ENCODE results near the gene SOX8. TPM values are rescaled to one million over a fixed set of nuclear protein-coding genes. Genes with fewer than 3 reads are reported as not detected.
A peak's percentile ranks its signal among the peaks of the same experiment; 100 is the strongest.

The SOX8 gene
- total RNA-seq, 1 donor from 2014 or later = 0.98 TPM

GRCh38 chr16:982145-983043, 824 bp downstream of the SOX8 start:
- Histone ChIP-seq H3K9me3 (ENCODE audit: insufficient read depth, low read depth, low read length) (no peaks in the 10 kb centered on the region), H3K4me2 (ENCODE audit: low read length) (no peak overlapping the region), H4K20me1 (ENCODE audit: insufficient read depth, low read length) (no peaks in the 10 kb centered on the region), H3K79me2 (ENCODE audit: insufficient read depth, low read length) (no peaks in the 10 kb centered on the region), H3K4me1 (ENCODE audit: insufficient read depth, low read length) (no peaks in the 10 kb centered on the region), H3K27me3 (ENCODE audit: insufficient read depth, low read length) (peaks cover 48% of the 10 kb centered on the region), H3K4me3 (ENCODE audit: insufficient read depth, low read depth, low read length) (no peak overlapping the region), H3K36me3 (ENCODE audit: insufficient read depth, low read length) (no peaks in the 10 kb centered on the region), H3K9ac (ENCODE audit: low read length) (no peak overlapping the region), H2AFZ (ENCODE audit: low read depth, low read length) (no peak overlapping the region), H3K27ac (ENCODE audit: low read depth, low read length) (no peak overlapping the region)
- FAIRE-seq = no peak
- no peak overlapping the region for H3K27ac Mint-ChIP-seq (ENCODE audit: unreplicated experiment)
- H3K36me3 Mint-ChIP-seq (ENCODE audit: low read depth, unreplicated experiment) = no peaks in the 10 kb centered on the region
- DNase-seq (ENCODE audit: low read depth) = no peak
- H3K4me3 Mint-ChIP-seq (ENCODE audit: unreplicated experiment) = peak overlapping the region; percentile 74
- no peaks in the 10 kb centered on the region for H3K4me1 Mint-ChIP-seq (ENCODE audit: low read depth, unreplicated experiment)
- peaks cover 29% of the 10 kb centered on the region for H3K27me3 Mint-ChIP-seq (ENCODE audit: low read depth, unreplicated experiment)
- no peak for TF ChIP-seq CTCF (IDR thresholded peaks at IDR 0.05; ENCODE audit: insufficient read depth, low read depth, low read length)
- peak; percentile 100 for TF ChIP-seq EZH2 (IDR thresholded peaks at IDR 0.05; ENCODE audit: insufficient read depth, low read length)
- H3K9me3 Mint-ChIP-seq (ENCODE audit: unreplicated experiment) = no peaks in the 10 kb centered on the region

GRCh38 chr16:983044-984030, 1.8 kb downstream of the SOX8 start:
- Mint-ChIP-seq H3K9me3 (ENCODE audit: unreplicated experiment) (no peaks in the 10 kb centered on the region), H3K4me3 (ENCODE audit: unreplicated experiment) (peak overlapping the region; percentile 74), H3K27ac (ENCODE audit: unreplicated experiment) (no peak overlapping the region), H3K4me1 (ENCODE audit: low read depth, unreplicated experiment) (no peaks in the 10 kb centered on the region), H3K27me3 (ENCODE audit: low read depth, unreplicated experiment) (peaks cover 22% of the 10 kb centered on the region), H3K36me3 (ENCODE audit: low read depth, unreplicated experiment) (no peaks in the 10 kb centered on the region)
- Histone ChIP-seq H3K79me2 (ENCODE audit: insufficient read depth, low read length) (no peaks in the 10 kb centered on the region), H4K20me1 (ENCODE audit: insufficient read depth, low read length) (no peaks in the 10 kb centered on the region), H3K36me3 (ENCODE audit: insufficient read depth, low read length) (no peaks in the 10 kb centered on the region), H3K4me3 (ENCODE audit: insufficient read depth, low read depth, low read length) (no peak overlapping the region), H2AFZ (ENCODE audit: low read depth, low read length) (no peak overlapping the region), H3K4me2 (ENCODE audit: low read length) (no peak overlapping the region), H3K27ac (ENCODE audit: low read depth, low read length) (no peak overlapping the region), H3K27me3 (ENCODE audit: insufficient read depth, low read length) (peaks cover 50% of the 10 kb centered on the region), H3K4me1 (ENCODE audit: insufficient read depth, low read length) (no peaks in the 10 kb centered on the region), H3K9me3 (ENCODE audit: insufficient read depth, low read depth, low read length) (no peaks in the 10 kb centered on the region), H3K9ac (ENCODE audit: low read length) (no peak overlapping the region)
- TF ChIP-seq CTCF (IDR thresholded peaks at IDR 0.05; ENCODE audit: insufficient read depth, low read depth, low read length) = no peak
- peak; percentile 0 for TF ChIP-seq EZH2 (IDR thresholded peaks at IDR 0.05; ENCODE audit: insufficient read depth, low read length)
- FAIRE-seq (no peak), DNase-seq (ENCODE audit: low read depth) (no peak)
